ENCODE data around the gene AGBL4. TPM values are rescaled to one million over a fixed set of nuclear protein-coding genes. Genes with fewer than 3 reads are reported as not detected.

Gene AGBL4
- total and polyA plus RNA-seq, 11 donors: 0.40 to 1.4 (median 0.54) TPM; not detected in 3

DNA sequence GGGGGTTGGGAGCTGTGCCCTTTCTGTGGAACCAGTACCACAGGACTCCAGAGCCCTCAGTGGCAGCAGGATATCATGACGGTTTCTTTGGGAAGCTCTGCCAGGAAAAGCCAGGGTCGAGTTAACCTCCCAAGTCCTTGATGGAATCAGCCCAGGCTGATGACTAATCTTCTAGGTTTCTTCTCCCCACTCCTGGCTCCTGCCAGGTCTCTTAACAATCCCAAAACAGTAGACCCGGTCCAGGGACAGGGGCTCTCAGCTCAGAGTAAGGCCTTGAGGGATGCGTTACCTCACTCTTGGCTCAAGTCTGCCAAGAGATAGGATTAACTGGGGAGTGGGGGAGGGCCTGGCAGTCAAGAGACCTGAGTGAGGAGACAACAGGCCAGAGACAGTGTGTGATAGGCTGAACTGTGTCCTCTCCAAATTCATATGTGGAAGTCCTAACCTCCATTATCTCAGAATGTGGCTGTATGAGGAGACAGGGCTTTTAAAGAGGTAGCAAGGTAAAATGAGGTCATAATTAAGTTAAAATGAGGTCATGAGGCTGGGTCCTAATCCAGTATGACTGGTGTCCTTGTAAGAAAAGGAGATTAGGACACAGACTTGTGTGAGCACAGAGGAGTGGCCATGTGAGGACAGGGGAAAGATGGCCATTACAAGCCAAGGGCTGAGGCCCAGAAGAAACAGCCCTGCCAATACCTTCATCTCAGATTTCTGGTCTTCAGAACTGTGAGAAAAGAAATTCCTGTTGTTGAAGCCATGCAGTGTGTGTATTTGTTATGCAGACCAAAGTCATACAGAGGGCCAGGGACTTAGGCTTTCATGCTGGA, 1342.1 kb downstream of the AGBL4 start:
- no peak for ATAC-seq
- no peak overlapping the region for H3K4me3 ChIP-seq
- TF ChIP-seq, protein P1, sequence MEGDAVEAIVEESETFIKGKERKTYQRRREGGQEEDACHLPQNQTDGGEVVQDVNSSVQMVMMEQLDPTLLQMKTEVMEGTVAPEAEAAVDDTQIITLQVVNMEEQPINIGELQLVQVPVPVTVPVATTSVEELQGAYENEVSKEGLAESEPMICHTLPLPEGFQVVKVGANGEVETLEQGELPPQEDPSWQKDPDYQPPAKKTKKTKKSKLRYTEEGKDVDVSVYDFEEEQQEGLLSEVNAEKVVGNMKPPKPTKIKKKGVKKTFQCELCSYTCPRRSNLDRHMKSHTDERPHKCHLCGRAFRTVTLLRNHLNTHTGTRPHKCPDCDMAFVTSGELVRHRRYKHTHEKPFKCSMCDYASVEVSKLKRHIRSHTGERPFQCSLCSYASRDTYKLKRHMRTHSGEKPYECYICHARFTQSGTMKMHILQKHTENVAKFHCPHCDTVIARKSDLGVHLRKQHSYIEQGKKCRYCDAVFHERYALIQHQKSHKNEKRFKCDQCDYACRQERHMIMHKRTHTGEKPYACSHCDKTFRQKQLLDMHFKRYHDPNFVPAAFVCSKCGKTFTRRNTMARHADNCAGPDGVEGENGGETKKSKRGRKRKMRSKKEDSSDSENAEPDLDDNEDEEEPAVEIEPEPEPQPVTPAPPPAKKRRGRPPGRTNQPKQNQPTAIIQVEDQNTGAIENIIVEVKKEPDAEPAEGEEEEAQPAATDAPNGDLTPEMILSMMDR (IDR thresholded peaks at IDR 0.05): no peak
- no peak for TF ChIP-seq POLR2A (IDR thresholded peaks at IDR 0.05)
- no peak overlapping the region for H3K27ac ChIP-seq
- no peaks in the 10 kb centered on the region for H3K36me3 ChIP-seq
- H3K27me3 ChIP-seq: peaks cover 0 to 4% (median 0%) of the 10 kb centered on the region in 9 donors
- no peaks in the 10 kb centered on the region for H3K9me3 ChIP-seq
- no peaks in the 10 kb centered on the region for H3K4me1 ChIP-seq
- intact Hi-C loops (cut with DNase I): loop anchor here in 2 of 10 donors (5.0 to 10.0 kb wide), 2 partner anchors 123 to 136 kb away; no protein-coding TSS in a partner anchor
- no peak for DNase-seq
- 57 to 69% (median 61%) methylated on average over 4 of the region's 4 CpGs for WGBS, 4 donors

DNA sequence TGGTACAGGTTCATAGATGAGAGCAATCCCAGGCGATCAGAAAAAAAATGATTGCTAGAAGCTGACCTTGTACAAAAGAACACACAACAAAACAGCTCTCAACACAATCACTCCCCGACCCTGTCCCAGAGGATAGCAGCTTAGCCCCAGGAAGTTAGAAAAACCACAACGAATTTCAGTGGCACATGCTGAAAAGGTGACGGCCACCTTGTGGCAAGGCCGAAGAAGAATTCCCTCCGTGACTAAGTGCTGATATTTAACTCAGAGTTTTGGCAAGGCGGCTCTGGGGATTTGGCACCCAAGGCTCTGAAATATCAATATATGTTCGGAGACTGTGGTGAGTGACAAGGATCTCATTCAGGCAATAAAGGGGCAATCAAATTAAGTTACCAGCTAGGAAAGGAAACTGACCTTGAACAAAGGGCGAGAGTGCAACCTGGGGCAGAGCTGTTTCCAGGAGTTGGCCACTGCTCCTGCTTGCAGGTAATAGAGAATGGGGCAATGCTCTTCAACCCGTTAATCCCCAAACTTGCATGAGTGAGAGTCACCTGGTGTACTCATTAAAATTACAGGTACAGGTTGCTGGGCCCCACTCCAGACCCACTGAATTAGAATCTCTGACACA, 1343.2 kb downstream of the AGBL4 start:
- Histone ChIP-seq H3K9me3 (no peaks in the 10 kb centered on the region), H3K27ac (no peak overlapping the region), H3K27me3 (peaks cover 0 to 13% (median 3%) of the 10 kb centered on the region in 9 donors), H3K36me3 (no peaks in the 10 kb centered on the region), H3K4me1 (no peaks in the 10 kb centered on the region), H3K4me3 (no peak overlapping the region)
- 68 to 78% (median 74%) methylated on average over 10 of the region's 10 CpGs for WGBS, 4 donors
- ATAC-seq (no peak), DNase-seq (no peak)
- TF ChIP-seq, protein P1 (IDR thresholded peaks at IDR 0.05): no peak
- TF ChIP-seq POLR2A (IDR thresholded peaks at IDR 0.05): no peak
- intact Hi-C loops (cut with DNase I): loop anchor here in 2 of 10 donors (5.0 to 10.0 kb wide), 2 partner anchors 124 to 137 kb away; no protein-coding TSS in a partner anchor

DNA sequence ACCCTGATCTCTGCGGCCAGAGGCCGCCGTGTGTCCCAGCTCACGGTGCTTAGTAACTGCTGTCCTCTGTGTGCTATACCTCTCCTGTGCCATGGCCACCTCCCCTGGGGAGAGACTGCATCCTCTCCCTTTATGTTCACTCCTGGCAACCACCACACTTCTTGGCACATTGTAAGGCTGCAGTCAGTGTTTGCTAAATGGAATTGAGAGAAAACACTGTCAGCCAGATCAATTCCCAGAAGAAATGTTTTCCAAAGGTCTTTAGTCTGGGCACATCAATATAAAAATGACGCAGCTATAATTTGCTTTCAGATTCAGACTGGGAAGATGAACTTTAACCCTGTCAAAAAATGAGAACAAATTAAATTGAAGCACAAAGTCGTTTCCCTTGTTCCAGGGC, 1343.9 kb downstream of the AGBL4 start:
- no peak overlapping the region for H3K27ac ChIP-seq
- H3K4me1 ChIP-seq: no peaks in the 10 kb centered on the region
- peaks cover 0 to 20% (median 3%) of the 10 kb centered on the region in 9 donors for H3K27me3 ChIP-seq
- no peaks in the 10 kb centered on the region for H3K9me3 ChIP-seq
- TF ChIP-seq, protein P1 (IDR thresholded peaks at IDR 0.05): no peak
- TF ChIP-seq POLR2A (IDR thresholded peaks at IDR 0.05): no peak
- 68 to 84% (median 77%) methylated on average over 6 of the region's 6 CpGs for WGBS, 4 donors
- H3K36me3 ChIP-seq: no peaks in the 10 kb centered on the region
- intact Hi-C loops (cut with DNase I): loop anchor here (2.0 to 10.0 kb wide), 7 partner anchors 125 to 1667 kb away; no protein-coding TSS in a partner anchor
- ATAC-seq: no peak
- DNase-seq: no peak
- no peak overlapping the region for H3K4me3 ChIP-seq

Data from heart left ventricle (tissue), 16 donors.